Measurements from ENCODE around the gene ZNF683. TPM values are rescaled to one million over a fixed set of nuclear protein-coding genes. Genes with fewer than 3 reads are reported as not detected.

Gene ZNF683
- total and polyA plus RNA-seq, 9 of the 15 experiments (the other 6 are each of a cell fraction or from before 2014, with no cell fraction given), result not detected

DNA sequence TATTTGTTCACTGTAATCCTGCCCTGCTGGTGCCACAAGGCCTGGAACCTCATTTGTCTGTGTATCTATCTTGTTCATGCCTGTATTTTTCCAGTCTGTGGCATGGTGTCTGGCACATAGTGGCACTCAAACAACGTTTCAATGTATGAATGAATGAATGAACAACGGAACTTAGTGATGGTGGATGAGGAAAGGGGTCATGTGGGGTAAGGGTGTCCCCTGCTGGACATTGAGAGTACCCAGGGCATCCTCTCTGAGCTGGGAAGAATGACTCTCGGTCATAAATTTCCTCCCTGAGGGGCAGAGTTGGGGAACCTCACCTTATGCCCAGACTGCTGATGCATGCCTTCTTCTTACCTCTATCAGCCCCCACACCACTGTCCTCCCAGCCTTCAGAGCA lies 18.9 kb upstream of the ZNF683 start:
- in situ Hi-C loops (cut with MboI) (loop anchor here (5.0 kb wide), 1 partner anchor 114 kb away; no protein-coding TSS in a partner anchor), intact Hi-C loops (cut with micrococcal nuclease) (loop anchor here (1.0 to 2.0 kb wide), 7 partner anchors 23 to 286 kb away; partner anchors contain the start of gene CATSPER4)
- no peak overlapping the region for H3K4me2 ChIP-seq (ENCODE audit: insufficient read depth, low read length)
- H4K20me1 ChIP-seq (replicated peaks; ENCODE audit: control insufficient read depth, insufficient read depth, low read length), result no peaks in the 10 kb centered on the region
- DNase-seq (ENCODE audit: extremely low read depth in 1 of 4, low spot score in 3 of 4) (peak; percentile 71 to 84 (median 78)), FAIRE-seq (peak; percentile 77), ATAC-seq (peak; percentile 89)
- BruUV-seq (replicated peaks), result no TSS peak
- H3K9me1 ChIP-seq (ENCODE audit: control insufficient read depth, insufficient read depth, low read length), result no peaks in the 10 kb centered on the region
- H2AFZ ChIP-seq (ENCODE audit: low read depth, low read length), result no peak overlapping the region; the same call in 1 of the 2 replicates
- H3K79me2 ChIP-seq (ENCODE audit: control insufficient read depth, insufficient read depth, low read length), result no peaks in the 10 kb centered on the region
- H3K9me3 ChIP-seq (replicated peaks; ENCODE audit: control insufficient read depth, insufficient read depth, low read depth, low read length), result no peaks in the 10 kb centered on the region
- POLR2A ChIA-PET, result interaction anchor here (0.7 to 1.3 kb wide), 5 partner anchors 11 to 222 kb away, joined by 3 to 4 read pairs (median 3); partner anchors contain the start of gene ZNF593
- H3K4me3 ChIP-seq, result no peak overlapping the region
- no peak overlapping the region for H3K27ac ChIP-seq (ENCODE audit: extremely low read depth, low read depth, low read length)
- H3K4me1 ChIP-seq (replicated peaks in 1 of 2; ENCODE audit: control insufficient read depth in 2 of 2, insufficient read depth in 2 of 2, low read length in 2 of 2), result peaks cover 2 to 10% of the 10 kb centered on the region in 2 experiments
- no peak overlapping the region for H3K9ac ChIP-seq (ENCODE audit: insufficient read depth in 1 of 2, low read depth in 2 of 2, low read length in 2 of 2)
- CTCF ChIA-PET (ENCODE audit: low intra/inter-chr PET ratio), result interaction anchor here (0.6 to 2.4 kb wide), 9 partner anchors 94 to 287 kb away, joined by 3 to 22 read pairs (median 3); partner anchors contain the start of gene CATSPER4
- WGBS (ENCODE audit: insufficient coverage, low coverage, missing lambda C conversion rate), result 0% methylated on average over 3 of the region's 3 CpGs
- H3K36me3 ChIP-seq (ENCODE audit: control insufficient read depth, insufficient read depth, low read length), result no peaks in the 10 kb centered on the region
- H3K27me3 ChIP-seq (ENCODE audit: control insufficient read depth in 2 of 2, insufficient read depth in 2 of 2, low read length in 2 of 2), result no peaks in the 10 kb centered on the region
- no peak for TF ChIP-seq IRF2 (CRISPR knock-in tag; IDR thresholded peaks at IDR 0.05)
- TF ChIP-seq, protein P1, sequence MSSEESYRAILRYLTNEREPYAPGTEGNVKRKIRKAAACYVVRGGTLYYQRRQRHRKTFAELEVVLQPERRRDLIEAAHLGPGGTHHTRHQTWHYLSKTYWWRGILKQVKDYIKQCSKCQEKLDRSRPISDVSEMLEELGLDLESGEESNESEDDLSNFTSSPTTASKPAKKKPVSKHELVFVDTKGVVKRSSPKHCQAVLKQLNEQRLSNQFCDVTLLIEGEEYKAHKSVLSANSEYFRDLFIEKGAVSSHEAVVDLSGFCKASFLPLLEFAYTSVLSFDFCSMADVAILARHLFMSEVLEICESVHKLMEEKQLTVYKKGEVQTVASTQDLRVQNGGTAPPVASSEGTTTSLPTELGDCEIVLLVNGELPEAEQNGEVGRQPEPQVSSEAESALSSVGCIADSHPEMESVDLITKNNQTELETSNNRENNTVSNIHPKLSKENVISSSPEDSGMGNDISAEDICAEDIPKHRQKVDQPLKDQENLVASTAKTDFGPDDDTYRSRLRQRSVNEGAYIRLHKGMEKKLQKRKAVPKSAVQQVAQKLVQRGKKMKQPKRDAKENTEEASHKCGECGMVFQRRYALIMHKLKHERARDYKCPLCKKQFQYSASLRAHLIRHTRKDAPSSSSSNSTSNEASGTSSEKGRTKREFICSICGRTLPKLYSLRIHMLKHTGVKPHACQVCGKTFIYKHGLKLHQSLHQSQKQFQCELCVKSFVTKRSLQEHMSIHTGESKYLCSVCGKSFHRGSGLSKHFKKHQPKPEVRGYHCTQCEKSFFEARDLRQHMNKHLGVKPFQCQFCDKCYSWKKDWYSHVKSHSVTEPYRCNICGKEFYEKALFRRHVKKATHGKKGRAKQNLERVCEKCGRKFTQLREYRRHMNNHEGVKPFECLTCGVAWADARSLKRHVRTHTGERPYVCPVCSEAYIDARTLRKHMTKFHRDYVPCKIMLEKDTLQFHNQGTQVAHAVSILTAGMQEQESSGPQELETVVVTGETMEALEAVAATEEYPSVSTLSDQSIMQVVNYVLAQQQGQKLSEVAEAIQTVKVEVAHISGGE (CRISPR knock-in tag; IDR thresholded peaks at IDR 0.05), result no peak
- TF ChIP-seq PCBP2 (IDR thresholded peaks at IDR 0.05; ENCODE audit: low read depth, low read length, poor library complexity, severe bottlenecking), result no peak
- no peak for TF ChIP-seq ZNF780A (CRISPR knock-in tag; IDR thresholded peaks at IDR 0.05)
- no peak for TF ChIP-seq MXI1 (IDR thresholded peaks at IDR 0.05; ENCODE audit: low read depth, low read length)
- TF ChIP-seq, protein P2, sequence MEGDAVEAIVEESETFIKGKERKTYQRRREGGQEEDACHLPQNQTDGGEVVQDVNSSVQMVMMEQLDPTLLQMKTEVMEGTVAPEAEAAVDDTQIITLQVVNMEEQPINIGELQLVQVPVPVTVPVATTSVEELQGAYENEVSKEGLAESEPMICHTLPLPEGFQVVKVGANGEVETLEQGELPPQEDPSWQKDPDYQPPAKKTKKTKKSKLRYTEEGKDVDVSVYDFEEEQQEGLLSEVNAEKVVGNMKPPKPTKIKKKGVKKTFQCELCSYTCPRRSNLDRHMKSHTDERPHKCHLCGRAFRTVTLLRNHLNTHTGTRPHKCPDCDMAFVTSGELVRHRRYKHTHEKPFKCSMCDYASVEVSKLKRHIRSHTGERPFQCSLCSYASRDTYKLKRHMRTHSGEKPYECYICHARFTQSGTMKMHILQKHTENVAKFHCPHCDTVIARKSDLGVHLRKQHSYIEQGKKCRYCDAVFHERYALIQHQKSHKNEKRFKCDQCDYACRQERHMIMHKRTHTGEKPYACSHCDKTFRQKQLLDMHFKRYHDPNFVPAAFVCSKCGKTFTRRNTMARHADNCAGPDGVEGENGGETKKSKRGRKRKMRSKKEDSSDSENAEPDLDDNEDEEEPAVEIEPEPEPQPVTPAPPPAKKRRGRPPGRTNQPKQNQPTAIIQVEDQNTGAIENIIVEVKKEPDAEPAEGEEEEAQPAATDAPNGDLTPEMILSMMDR (IDR thresholded peaks at IDR 0.05 in 2 of 3, conservative IDR thresholded peaks at IDR 0.05 in 1 of 3; ENCODE audit: insufficient read depth in 2 of 3, low read depth in 1 of 3, low read length in 3 of 3), result peak; percentile 91 to 99 (median 98)
- TF ChIP-seq RCOR1 (IDR thresholded peaks at IDR 0.05; ENCODE audit: borderline replicate concordance in 1 of 2, low read depth in 2 of 2, low read length in 2 of 2), result peak in 1 of 2 experiments; percentile 90; a peak in 2 of 4 replicates
- TF ChIP-seq KAT7 (CRISPR knock-in tag; IDR thresholded peaks at IDR 0.05; ENCODE audit: borderline replicate concordance), result 0 out of 2 replicates have a peak, but pooled peaks have one; percentile 49
- no peak for TF ChIP-seq HEY1 (CRISPR knock-in tag; IDR thresholded peaks at IDR 0.05; ENCODE audit: borderline replicate concordance)
- TF ChIP-seq, protein P3, sequence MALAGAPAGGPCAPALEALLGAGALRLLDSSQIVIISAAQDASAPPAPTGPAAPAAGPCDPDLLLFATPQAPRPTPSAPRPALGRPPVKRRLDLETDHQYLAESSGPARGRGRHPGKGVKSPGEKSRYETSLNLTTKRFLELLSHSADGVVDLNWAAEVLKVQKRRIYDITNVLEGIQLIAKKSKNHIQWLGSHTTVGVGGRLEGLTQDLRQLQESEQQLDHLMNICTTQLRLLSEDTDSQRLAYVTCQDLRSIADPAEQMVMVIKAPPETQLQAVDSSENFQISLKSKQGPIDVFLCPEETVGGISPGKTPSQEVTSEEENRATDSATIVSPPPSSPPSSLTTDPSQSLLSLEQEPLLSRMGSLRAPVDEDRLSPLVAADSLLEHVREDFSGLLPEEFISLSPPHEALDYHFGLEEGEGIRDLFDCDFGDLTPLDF (CRISPR knock-in tag; IDR thresholded peaks at IDR 0.05), result no peak
- peak; percentile 40 for TF ChIP-seq MEIS2 (IDR thresholded peaks at IDR 0.05; ENCODE audit: partially characterized antibody)
- no peak for TF ChIP-seq ATF1 (CRISPR knock-in tag; IDR thresholded peaks at IDR 0.05)
- TF ChIP-seq ATF1 (tag; IDR thresholded peaks at IDR 0.05), result 0 out of 2 replicates have a peak, but pooled peaks have one; percentile 41
- no peak for TF ChIP-seq ZNF785 (CRISPR knock-in tag; IDR thresholded peaks at IDR 0.05)
